ENCODE results near the gene PLEKHH3. TPM values are rescaled to one million over a fixed set of nuclear protein-coding genes. Genes with fewer than 3 reads are reported as not detected.

PLEKHH3 gene
- total and polyA plus RNA-seq, 9 donors: 27.2 to 57.5 (median 42.4) TPM

DNA sequence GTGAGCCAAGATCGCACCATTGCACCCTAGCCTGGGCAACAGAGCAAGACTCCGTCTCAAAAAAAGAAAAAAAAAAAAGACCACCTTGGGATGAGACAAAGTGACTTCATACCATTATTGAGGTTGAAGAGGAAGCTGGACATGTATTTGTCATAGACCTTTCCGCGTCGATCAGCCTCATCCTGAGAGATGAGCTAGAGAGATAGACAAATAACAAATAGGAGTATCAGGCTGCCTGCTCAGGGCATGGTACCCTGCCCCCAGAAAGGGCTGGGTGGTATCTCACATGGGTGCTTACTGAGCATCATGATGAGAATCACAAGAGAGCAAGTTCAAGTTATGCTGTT is 27.7 kb upstream of the PLEKHH3 start:
- Histone ChIP-seq H3K36me3 (ENCODE audit: control insufficient read depth, insufficient read depth, low read length) (peaks cover 86% of the 10 kb centered on the region), H3K27me3 (ENCODE audit: control insufficient read depth, insufficient read depth, low read length) (no peaks in the 10 kb centered on the region), H3K4me1 (ENCODE audit: control insufficient read depth, insufficient read depth, low read length) (peaks cover under 1% of the 10 kb centered on the region), H3K27ac (ENCODE audit: low read length) (no peak overlapping the region), H3K9me3 (replicated peaks; ENCODE audit: control insufficient read depth, low read depth, low read length) (no peaks in the 10 kb centered on the region), H3K4me3 (ENCODE audit: low read length) (no peak overlapping the region)
- 95% methylated on average over 3 of the region's 5 CpGs for WGBS (ENCODE audit: insufficient coverage)
- DNase-seq: no peak

DNA sequence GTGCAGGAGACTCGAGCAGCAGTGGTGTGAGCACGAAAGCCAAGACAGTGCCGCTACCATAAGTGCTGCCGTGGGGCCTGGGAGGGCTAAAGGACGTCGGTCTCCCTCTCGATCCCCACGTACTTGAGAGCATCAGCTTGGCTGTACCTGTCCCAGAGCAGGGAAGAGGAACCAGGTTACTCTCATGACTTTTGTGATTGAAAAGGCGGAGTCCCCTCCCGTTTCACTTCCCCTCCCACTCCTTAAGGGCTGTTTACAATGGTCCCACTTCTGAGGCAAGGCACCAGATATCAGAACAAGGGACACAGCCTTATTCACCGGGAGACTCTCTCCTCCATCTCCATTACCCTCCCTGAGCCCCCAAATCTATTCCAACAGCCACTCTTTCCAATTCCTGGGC is 25.7 kb upstream of the PLEKHH3 start:
- DNase-seq: no peak
- Histone ChIP-seq H3K36me3 (ENCODE audit: control insufficient read depth, insufficient read depth, low read length) (peaks cover 78% of the 10 kb centered on the region), H3K4me3 (ENCODE audit: low read length) (no peak overlapping the region), H3K27ac (ENCODE audit: low read length) (no peak overlapping the region), H3K27me3 (ENCODE audit: control insufficient read depth, insufficient read depth, low read length) (no peaks in the 10 kb centered on the region), H3K9me3 (replicated peaks; ENCODE audit: control insufficient read depth, low read depth, low read length) (no peaks in the 10 kb centered on the region), H3K4me1 (ENCODE audit: control insufficient read depth, insufficient read depth, low read length) (peaks cover 8% of the 10 kb centered on the region)
- WGBS (ENCODE audit: insufficient coverage): 92% methylated on average over 11 of the region's 11 CpGs

DNA sequence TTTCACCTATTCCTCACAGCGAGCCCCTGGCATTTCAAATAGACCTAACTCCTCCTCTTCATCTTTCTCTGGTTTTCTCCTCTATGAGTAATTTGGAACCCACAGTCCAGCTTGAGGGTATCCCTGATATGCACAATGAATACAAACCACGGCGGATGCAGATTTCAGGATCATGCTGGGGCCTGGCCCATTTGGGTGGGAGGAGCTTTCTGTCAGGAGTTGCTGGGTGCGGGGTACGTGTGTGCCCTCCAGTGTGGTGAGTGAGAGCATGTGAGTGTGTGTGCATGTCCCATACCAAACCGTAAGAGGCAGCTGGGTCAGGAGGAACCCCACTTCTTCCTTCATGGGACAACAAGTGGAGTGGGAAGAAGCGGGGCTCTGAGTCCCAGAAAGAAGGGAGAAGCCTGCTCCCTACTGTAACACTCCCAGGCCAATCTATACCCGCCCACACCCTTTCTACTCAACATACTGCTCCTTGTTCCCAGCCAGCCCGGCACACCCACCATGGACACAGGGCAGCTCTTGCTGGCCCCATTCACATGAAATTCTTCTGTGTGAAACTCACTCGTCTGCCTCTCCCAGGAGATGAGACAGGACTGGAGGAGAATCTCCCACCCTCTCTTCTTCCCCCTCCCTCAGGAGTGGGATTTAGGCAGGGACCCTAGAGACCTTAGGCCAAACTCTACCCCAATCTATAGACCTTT is 23.9 kb upstream of the PLEKHH3 start:
- peaks cover 71% of the 10 kb centered on the region for H3K36me3 ChIP-seq (ENCODE audit: control insufficient read depth, insufficient read depth, low read length)

DNA sequence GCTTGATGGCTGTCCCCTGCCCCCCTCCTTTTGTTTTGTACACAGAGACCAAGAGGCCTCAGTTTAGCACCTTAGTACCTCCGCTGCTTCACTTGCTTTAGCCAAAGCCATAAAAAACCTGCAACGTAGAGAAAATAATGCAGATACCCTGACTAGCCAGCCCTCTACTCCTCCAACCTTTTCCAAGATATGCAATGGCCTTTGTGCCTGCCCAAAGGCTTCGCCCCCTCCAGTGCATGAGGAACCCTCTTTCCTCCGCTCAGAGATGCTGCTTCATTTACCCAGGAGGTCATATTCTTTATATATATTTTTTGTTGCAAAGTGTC is 22.6 kb upstream of the PLEKHH3 start:
- peaks cover 70% of the 10 kb centered on the region for H3K36me3 ChIP-seq (ENCODE audit: control insufficient read depth, insufficient read depth, low read length)
- H3K9me3 ChIP-seq (replicated peaks; ENCODE audit: control insufficient read depth, low read depth, low read length): no peaks in the 10 kb centered on the region
- no peaks in the 10 kb centered on the region for H3K27me3 ChIP-seq (ENCODE audit: control insufficient read depth, insufficient read depth, low read length)
- WGBS (ENCODE audit: insufficient coverage): 41% methylated on average over 2 of the region's 4 CpGs
- H3K4me3 ChIP-seq (ENCODE audit: low read length): no peak overlapping the region
- H3K27ac ChIP-seq (ENCODE audit: low read length): no peak overlapping the region
- DNase-seq: no peak
- peaks cover 8% of the 10 kb centered on the region for H3K4me1 ChIP-seq (ENCODE audit: control insufficient read depth, insufficient read depth, low read length)

More for the DNA sequence above, 23.9 kb upstream of the PLEKHH3 start:
- no peak for DNase-seq
- no peak overlapping the region for H3K4me3 ChIP-seq (ENCODE audit: low read length)
- no peaks in the 10 kb centered on the region for H3K27me3 ChIP-seq (ENCODE audit: control insufficient read depth, insufficient read depth, low read length)
- peaks cover 8% of the 10 kb centered on the region for H3K4me1 ChIP-seq (ENCODE audit: control insufficient read depth, insufficient read depth, low read length)
- no peaks in the 10 kb centered on the region for H3K9me3 ChIP-seq (replicated peaks; ENCODE audit: control insufficient read depth, low read depth, low read length)
- 85% methylated on average over 4 of the region's 10 CpGs for WGBS (ENCODE audit: insufficient coverage)
- no peak overlapping the region for H3K27ac ChIP-seq (ENCODE audit: low read length)

DNA sequence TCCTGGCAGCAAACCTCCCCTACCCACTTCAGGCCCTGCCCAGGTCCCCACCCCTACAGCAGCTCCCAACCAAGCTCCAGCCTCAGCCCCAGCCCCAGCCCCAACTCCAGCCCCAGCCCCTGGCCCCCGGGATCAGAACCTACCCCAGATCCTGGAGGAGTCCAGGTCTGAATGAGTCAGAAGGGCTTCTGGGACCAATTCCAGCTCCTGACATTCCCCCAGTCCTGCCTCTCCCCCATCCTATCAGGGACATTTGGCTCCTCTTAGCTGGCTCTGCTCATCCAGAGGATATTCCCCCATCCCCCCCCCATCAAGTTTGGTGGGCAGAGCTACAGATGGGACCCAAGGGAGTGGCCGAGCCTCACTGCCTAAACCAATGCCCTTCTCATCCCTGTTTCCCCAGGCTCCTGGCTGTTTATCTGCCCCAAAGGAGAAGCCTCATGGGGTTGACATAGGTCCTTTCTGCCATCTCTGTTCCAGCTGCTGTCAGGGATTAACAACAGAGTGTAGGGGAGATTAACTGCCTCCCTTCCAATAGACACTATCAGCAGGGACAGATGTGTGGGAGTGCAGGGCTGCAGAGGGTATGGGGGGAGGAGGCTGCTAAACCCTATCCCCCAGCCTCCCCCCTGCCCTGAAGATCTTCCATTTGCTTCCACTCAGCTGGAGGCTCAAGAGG is 22.1 kb upstream of the PLEKHH3 start:
- 33% methylated on average over 2 of the region's 2 CpGs for WGBS (ENCODE audit: insufficient coverage)
- no peaks in the 10 kb centered on the region for H3K9me3 ChIP-seq (replicated peaks; ENCODE audit: control insufficient read depth, low read depth, low read length)
- H3K4me3 ChIP-seq (ENCODE audit: low read length): no peak overlapping the region
- H3K36me3 ChIP-seq (ENCODE audit: control insufficient read depth, insufficient read depth, low read length): peaks cover 67% of the 10 kb centered on the region
- H3K27ac ChIP-seq (ENCODE audit: low read length): no peak overlapping the region
- H3K4me1 ChIP-seq (ENCODE audit: control insufficient read depth, insufficient read depth, low read length): peaks cover 8% of the 10 kb centered on the region
- H3K27me3 ChIP-seq (ENCODE audit: control insufficient read depth, insufficient read depth, low read length): no peaks in the 10 kb centered on the region
- DNase-seq: peak; percentile 60

DNA sequence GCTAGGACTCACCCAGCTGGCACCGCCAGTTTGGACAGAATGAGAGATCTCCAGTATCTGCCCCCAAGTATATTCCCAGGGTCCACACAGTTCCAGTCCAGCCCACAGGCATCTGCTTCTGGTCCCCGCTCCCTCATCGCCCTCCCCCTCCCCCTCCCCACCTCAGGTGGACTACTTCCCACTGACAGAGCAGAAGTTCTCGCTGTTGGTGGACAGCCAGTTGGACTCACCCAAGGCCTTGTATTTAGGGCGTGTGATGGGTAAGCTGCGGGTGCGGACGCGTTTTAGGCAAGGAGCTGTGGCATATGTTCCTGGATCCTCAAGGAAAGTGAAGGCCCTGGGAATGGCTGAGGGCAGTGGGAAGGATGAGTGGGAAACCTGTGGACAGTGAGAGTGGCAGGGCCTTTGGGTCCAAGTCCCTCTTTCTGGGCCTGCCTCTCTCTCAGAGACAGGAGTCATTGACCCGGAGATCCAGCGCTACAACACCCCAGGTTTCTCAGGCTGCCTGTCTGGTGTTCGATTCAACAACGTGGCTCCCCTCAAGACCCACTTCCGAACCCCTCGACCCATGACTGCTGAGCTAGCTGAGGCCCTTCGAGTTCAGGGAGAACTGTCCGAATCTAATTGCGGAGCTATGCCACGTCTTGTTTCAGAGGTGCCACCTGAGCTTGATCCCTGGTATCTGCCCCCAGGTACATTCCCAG is 20.5 kb upstream of the PLEKHH3 start:
- peaks cover 8% of the 10 kb centered on the region for H3K4me1 ChIP-seq (ENCODE audit: control insufficient read depth, insufficient read depth, low read length)
- H3K27me3 ChIP-seq (ENCODE audit: control insufficient read depth, insufficient read depth, low read length): no peaks in the 10 kb centered on the region
- WGBS (ENCODE audit: insufficient coverage): 96% methylated on average over 15 of the region's 19 CpGs
- H3K4me3 ChIP-seq (ENCODE audit: low read length): no peak overlapping the region
- no peaks in the 10 kb centered on the region for H3K9me3 ChIP-seq (replicated peaks; ENCODE audit: control insufficient read depth, low read depth, low read length)
- DNase-seq: no peak
- peaks cover 58% of the 10 kb centered on the region for H3K36me3 ChIP-seq (ENCODE audit: control insufficient read depth, insufficient read depth, low read length)
- no peak overlapping the region for H3K27ac ChIP-seq (ENCODE audit: low read length)

DNA sequence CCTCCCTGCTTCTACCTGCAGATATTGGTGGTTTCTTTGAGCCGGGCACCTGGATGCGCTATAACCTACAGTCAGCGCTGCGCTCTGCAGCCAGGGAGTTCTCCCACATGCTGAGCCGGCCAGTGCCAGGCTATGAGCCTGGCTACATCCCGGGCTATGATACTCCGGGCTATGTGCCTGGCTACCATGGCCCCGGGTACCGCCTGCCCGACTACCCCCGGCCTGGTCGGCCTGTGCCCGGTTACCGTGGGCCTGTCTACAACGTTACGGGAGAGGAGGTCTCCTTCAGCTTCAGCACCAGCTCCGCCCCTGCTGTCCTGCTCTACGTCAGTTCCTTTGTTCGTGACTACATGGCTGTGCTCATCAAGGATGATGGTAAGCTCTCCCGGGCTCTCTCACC is 18.7 kb upstream of the PLEKHH3 start:
- no peak overlapping the region for H3K27ac ChIP-seq (ENCODE audit: low read length)
- 86% methylated on average over 20 of the region's 20 CpGs for WGBS (ENCODE audit: insufficient coverage)
- H3K27me3 ChIP-seq (ENCODE audit: control insufficient read depth, insufficient read depth, low read length): no peaks in the 10 kb centered on the region
- peaks cover 46% of the 10 kb centered on the region for H3K36me3 ChIP-seq (ENCODE audit: control insufficient read depth, insufficient read depth, low read length)
- H3K4me3 ChIP-seq (ENCODE audit: low read length): no peak overlapping the region
- no peak for DNase-seq
- no peaks in the 10 kb centered on the region for H3K9me3 ChIP-seq (replicated peaks; ENCODE audit: control insufficient read depth, low read depth, low read length)
- H3K4me1 ChIP-seq (ENCODE audit: control insufficient read depth, insufficient read depth, low read length): peaks cover 8% of the 10 kb centered on the region

DNA sequence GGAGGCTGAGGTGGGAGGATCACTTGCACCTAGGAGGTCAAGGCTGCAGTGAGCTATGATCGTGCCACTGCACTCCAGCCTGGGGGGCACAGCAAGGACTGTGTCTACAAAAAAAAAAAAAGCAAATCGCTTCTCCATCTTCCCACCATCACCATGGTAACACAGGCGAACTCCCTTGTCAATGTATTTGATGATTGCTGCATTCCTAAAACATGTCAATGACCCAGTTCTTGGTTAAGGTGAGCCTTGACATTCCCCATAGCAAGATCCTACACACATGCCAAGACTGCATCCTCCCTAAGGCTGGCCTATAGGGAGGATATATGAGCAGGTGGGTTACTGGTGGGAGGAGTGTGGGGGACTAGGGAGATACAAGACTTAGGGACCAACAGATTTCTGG is 17.7 kb upstream of the PLEKHH3 start:
- WGBS (ENCODE audit: insufficient coverage): no CpG with 5 or more reads among the region's 3 CpGs
- Histone ChIP-seq H3K9me3 (replicated peaks; ENCODE audit: control insufficient read depth, low read depth, low read length) (no peaks in the 10 kb centered on the region), H3K36me3 (ENCODE audit: control insufficient read depth, insufficient read depth, low read length) (peaks cover 40% of the 10 kb centered on the region), H3K27ac (ENCODE audit: low read length) (no peak overlapping the region), H3K4me1 (ENCODE audit: control insufficient read depth, insufficient read depth, low read length) (peaks cover 8% of the 10 kb centered on the region), H3K4me3 (ENCODE audit: low read length) (no peak overlapping the region), H3K27me3 (ENCODE audit: control insufficient read depth, insufficient read depth, low read length) (peaks cover 2% of the 10 kb centered on the region)
- DNase-seq: no peak

DNA sequence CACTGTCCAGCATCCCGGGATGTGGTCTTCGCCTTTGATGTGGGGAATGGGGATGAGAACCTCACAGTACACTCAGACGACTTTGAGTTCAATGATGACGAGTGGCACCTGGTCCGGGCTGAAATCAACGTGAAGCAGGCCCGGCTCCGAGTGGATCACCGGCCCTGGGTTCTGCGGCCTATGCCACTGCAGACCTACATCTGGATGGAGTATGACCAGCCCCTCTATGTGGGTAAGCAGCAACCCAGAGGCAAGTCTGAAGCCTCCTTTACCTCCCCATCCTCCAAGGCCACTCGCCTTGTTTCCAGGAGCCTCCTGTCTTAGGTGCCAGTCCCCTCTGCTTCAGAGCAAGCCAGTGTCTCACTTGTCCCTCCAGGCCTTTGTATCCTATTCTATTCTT is 15.7 kb upstream of the PLEKHH3 start:
- DNase-seq: no peak
- H3K27ac ChIP-seq (ENCODE audit: low read length): no peak overlapping the region
- whole genome bisulfite sequencing (ENCODE audit: insufficient coverage): 88% methylated on average over 9 of the region's 11 CpGs
- no peaks in the 10 kb centered on the region for H3K9me3 ChIP-seq (replicated peaks; ENCODE audit: control insufficient read depth, low read depth, low read length)
- peaks cover 30% of the 10 kb centered on the region for H3K36me3 ChIP-seq (ENCODE audit: control insufficient read depth, insufficient read depth, low read length)
- H3K4me1 ChIP-seq (ENCODE audit: control insufficient read depth, insufficient read depth, low read length): no peaks in the 10 kb centered on the region
- no peak overlapping the region for H3K4me3 ChIP-seq (ENCODE audit: low read length)
- H3K27me3 ChIP-seq (ENCODE audit: control insufficient read depth, insufficient read depth, low read length): peaks cover 22% of the 10 kb centered on the region

DNA sequence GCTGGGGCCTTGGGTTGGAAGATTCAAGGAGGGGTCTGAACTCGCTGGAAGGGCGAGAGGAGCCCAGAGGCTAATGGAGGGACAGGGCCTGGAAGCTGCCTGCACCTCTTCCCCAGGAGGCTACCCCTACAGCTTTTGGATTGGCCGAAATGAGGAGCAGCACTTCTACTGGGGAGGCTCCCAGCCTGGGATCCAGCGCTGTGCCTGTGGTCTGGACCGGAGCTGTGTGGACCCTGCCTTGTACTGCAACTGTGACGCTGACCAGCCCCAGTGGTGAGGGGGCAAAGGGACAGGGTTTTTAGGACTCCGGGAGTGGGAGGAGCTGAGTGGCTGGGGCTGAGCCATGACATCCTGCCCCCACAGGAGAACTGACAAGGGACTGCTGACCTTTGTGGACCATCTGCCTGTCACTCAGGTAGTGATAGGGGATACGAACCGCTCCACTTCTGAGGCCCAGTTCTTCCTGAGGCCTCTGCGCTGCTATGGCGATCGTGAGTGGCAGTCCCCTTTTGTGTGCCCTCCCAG is 14.3 kb upstream of the PLEKHH3 start:
- Histone ChIP-seq H3K9me3 (replicated peaks; ENCODE audit: control insufficient read depth, low read depth, low read length) (no peaks in the 10 kb centered on the region), H3K4me1 (ENCODE audit: control insufficient read depth, insufficient read depth, low read length) (peaks cover 7% of the 10 kb centered on the region), H3K27ac (ENCODE audit: low read length) (no peak overlapping the region), H3K4me3 (ENCODE audit: low read length) (no peak overlapping the region), H3K36me3 (ENCODE audit: control insufficient read depth, insufficient read depth, low read length) (peaks cover 25% of the 10 kb centered on the region), H3K27me3 (ENCODE audit: control insufficient read depth, insufficient read depth, low read length) (peaks cover 36% of the 10 kb centered on the region)
- 78% methylated on average over 12 of the region's 12 CpGs for WGBS (ENCODE audit: insufficient coverage)
- no peak for DNase-seq

Measured in muscle of leg (tissue), 11 donors.